Esophagus squamous epithelium (tissue), 4 donors: ENCODE results near the gene LEF1.

ENCODE experiments used
- POLR2A ChIP-seq, 4 donors: fragments of 450-650 bp; IDR thresholded peaks; one replicate each; pipeline ENCODE4 v1.6.1; 2017; ENCODE audit warnings: antibody characterized with exemption in 4 of 4, mild to moderate bottlenecking in 4 of 4, moderate library complexity in 3 of 4
- TF ChIP-seq, protein P1 (sequence below), 6 experiments: fragments of 450-650 bp in 4 of 6; fragments of 200-600 bp in 2 of 6; sonication (generic) in 2 of 6; IDR thresholded peaks; one replicate each; pipeline ENCODE4 v1.5.1; 2016 to 2019; ENCODE audit warnings: antibody characterized with exemption in 6 of 6, mild to moderate bottlenecking in 4 of 6, moderate library complexity in 4 of 6

DNA sequence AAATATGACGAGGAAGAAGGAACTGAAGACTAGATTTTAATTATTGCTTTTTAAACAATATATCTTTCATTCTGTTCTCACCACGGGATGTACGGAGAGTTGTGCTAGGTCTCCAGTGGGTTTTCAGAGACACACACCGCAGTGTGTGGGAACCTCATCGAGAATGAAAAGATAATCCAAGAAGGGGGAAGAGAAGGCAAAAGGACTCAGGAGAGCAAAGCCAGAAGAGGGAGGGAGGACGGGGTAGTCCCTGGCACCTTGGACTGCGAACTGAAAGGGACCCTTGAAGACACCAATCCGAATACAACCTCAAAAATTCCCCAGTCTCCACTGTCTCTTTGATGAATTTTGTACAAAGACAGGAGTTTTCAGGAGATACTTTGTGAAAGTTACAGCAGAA, 932 bp upstream of the LEF1 start:
- TF ChIP-seq, protein P1, sequence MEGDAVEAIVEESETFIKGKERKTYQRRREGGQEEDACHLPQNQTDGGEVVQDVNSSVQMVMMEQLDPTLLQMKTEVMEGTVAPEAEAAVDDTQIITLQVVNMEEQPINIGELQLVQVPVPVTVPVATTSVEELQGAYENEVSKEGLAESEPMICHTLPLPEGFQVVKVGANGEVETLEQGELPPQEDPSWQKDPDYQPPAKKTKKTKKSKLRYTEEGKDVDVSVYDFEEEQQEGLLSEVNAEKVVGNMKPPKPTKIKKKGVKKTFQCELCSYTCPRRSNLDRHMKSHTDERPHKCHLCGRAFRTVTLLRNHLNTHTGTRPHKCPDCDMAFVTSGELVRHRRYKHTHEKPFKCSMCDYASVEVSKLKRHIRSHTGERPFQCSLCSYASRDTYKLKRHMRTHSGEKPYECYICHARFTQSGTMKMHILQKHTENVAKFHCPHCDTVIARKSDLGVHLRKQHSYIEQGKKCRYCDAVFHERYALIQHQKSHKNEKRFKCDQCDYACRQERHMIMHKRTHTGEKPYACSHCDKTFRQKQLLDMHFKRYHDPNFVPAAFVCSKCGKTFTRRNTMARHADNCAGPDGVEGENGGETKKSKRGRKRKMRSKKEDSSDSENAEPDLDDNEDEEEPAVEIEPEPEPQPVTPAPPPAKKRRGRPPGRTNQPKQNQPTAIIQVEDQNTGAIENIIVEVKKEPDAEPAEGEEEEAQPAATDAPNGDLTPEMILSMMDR (IDR thresholded peaks at IDR 0.05) = no peak
- TF ChIP-seq POLR2A (IDR thresholded peaks at IDR 0.05) = no peak
